DMS153 treated with DMSO at 0.1 percent for 48 hours (cell line): ENCODE results near the gene VPS16.
"Not testable (repeated sequence)": the region's sequence is repeated elsewhere in the genome, so short reads cannot be mapped to it uniquely, and the experiment has no call there.

Experiments used
- DNase-seq: peaks from one replicate; lab custom pipeline; 2025; ENCODE audit not compliant: unreplicated experiment; lab: John Stamatoyannopoulos, UW

The VPS16 gene

GRCh38 chr20:2894221-2894620, 53.7 kb downstream of the VPS16 start:
- no peak for DNase-seq

- not testable (repeated sequence) for DNase-seq
Observed at GRCh38 chr20:2895154-2895553, 54.6 kb downstream of the VPS16 start.

- DNase-seq: no peak
Observed at GRCh38 chr20:2899243-2899642, 58.7 kb downstream of the VPS16 start.

GRCh38 chr20:2900845-2901592, 60.5 kb downstream of the VPS16 start:
- DNase-seq: no peak

- no peak for DNase-seq
Observed at GRCh38 chr20:2902291-2902690, 61.7 kb downstream of the VPS16 start.

GRCh38 chr20:2902818-2903217, 62.3 kb downstream of the VPS16 start:
- no peak for DNase-seq

- no peak for DNase-seq
Observed at GRCh38 chr20:2903686-2904085, 63.1 kb downstream of the VPS16 start.

- DNase-seq: no peak
Observed at GRCh38 chr20:2907519-2907918, 67.0 kb downstream of the VPS16 start.

GRCh38 chr20:2909953-2910352, 69.4 kb downstream of the VPS16 start:
- DNase-seq: no peak

- no peak for DNase-seq
Observed at GRCh38 chr20:2911200-2911599, 70.7 kb downstream of the VPS16 start.

GRCh38 chr20:2914160-2914559, 73.6 kb downstream of the VPS16 start:
- DNase-seq: no peak
